HTR-8/SVneo (cell line): ENCODE measurements around the gene CPEB2.

Experiments
- DNase-seq: peaks from one replicate; pipeline ENCODE4 v3.0.0; 2011; ENCODE audit warnings: low spot score, mixed read lengths; ENCODE audit not compliant: insufficient read length
- FAIRE-seq: peaks from 2 replicates; lab custom pipeline; 2011; peaks lifted over from hg19 to GRCh38; lab: Jason Lieb, UNC

The CPEB2 gene

GRCh38 chr4:15109600-15109999 is 107.3 kb downstream of the CPEB2 start:
- DNase-seq: no peak

GRCh38 chr4:15110120-15110571 is 107.9 kb downstream of the CPEB2 start:
- FAIRE-seq (no peak), DNase-seq (no peak)

More at GRCh38 chr4:15109600-15109999, 107.3 kb downstream of the CPEB2 start:
- FAIRE-seq: no peak

- no peak for FAIRE-seq
- DNase-seq: no peak
Measured at GRCh38 chr4:15116509-15117079, 114.3 kb downstream of the CPEB2 start.

- FAIRE-seq (no peak), DNase-seq (no peak)
Measured at GRCh38 chr4:15117270-15117946, 115.1 kb downstream of the CPEB2 start.

- no peak for DNase-seq
- FAIRE-seq: no peak
Measured at GRCh38 chr4:15118292-15118691, 116.0 kb downstream of the CPEB2 start.
